Gastrocnemius medialis (tissue), 4 donors: ENCODE measurements around the gene DSCAML1. TPM values are rescaled to one million over a fixed set of nuclear protein-coding genes. Genes with fewer than 3 reads are reported as not detected.

ENCODE experiments used
- ATAC-seq, 2 donors: fragments of 150-250 bp; one replicate each; pipeline ENCODE4 v1.9.1; 2016
- DNase-seq, 2 donors: peaks; one replicate each; pipeline ENCODE4 v3.0.0-alpha.2; 2019
- H3K27ac ChIP-seq, 4 donors: fragments of 200-600 bp; sonication (generic); 1 replicate in 1 of 4; 2 replicates in 3 of 4; pipeline ENCODE4 v1.5.1; 2016 to 2018; ENCODE audit warnings: mild to moderate bottlenecking in 2 of 4, moderate library complexity in 1 of 4
- H3K27me3 ChIP-seq, 3 donors: fragments of 200-600 bp; sonication (generic) in 2 of 3; 1 replicate in 1 of 3; 2 replicates in 2 of 3; pipeline versions ENCODE4 v1.5.1 to v1.6.0; 2016 to 2019; ENCODE audit warnings: mild to moderate bottlenecking in 1 of 3, moderate library complexity in 1 of 3
- H3K36me3 ChIP-seq, 2 donors: fragments of 200-600 bp; sonication (generic) in 1 of 2; one replicate each; pipeline ENCODE4 v1.5.1; 2017 to 2018
- H3K4me1 ChIP-seq, 2 donors: fragments of 200-600 bp; sonication (generic) in 1 of 2; one replicate each; pipeline ENCODE4 v1.5.1; 2016 to 2017; ENCODE audit warnings: mild to moderate bottlenecking in 2 of 2
- H3K4me3 ChIP-seq, 4 donors: fragments of 200-600 bp; sonication (generic) in 3 of 4; 1 replicate in 1 of 4; 2 replicates in 3 of 4; pipeline ENCODE4 v1.5.1; 2016 to 2019; ENCODE audit warnings: mild to moderate bottlenecking in 2 of 4
- H3K9me3 ChIP-seq, 3 donors: fragments of 200-600 bp; sonication (generic) in 2 of 3; 1 replicate in 1 of 3; 2 replicates in 2 of 3; pipeline ENCODE4 v1.5.1; 2016 to 2019
- CTCF ChIP-seq, 5 experiments: fragments of 450-650 bp in 3 of 5; fragments of 200-600 bp in 2 of 5; sonication (generic) in 2 of 5; IDR thresholded peaks in 4 of 5; conservative IDR thresholded peaks in 1 of 5; 1 replicate in 4 of 5; 2 replicates in 1 of 5; pipeline ENCODE4 v1.5.1; 2016 to 2019; ENCODE audit warnings: antibody characterized with exemption in 5 of 5, mild to moderate bottlenecking in 3 of 5, moderate library complexity in 3 of 5
- POLR2A ChIP-seq, 2 donors: fragments of 450-650 bp; IDR thresholded peaks; one replicate each; pipeline ENCODE4 v1.6.1; 2017; ENCODE audit warnings: antibody characterized with exemption in 2 of 2, mild to moderate bottlenecking in 2 of 2, moderate library complexity in 2 of 2
- in situ Hi-C, 4 donors: fragments of 200-750 bp; cut with MboI; loops; one replicate each; pipeline versions ENCODE4 v1.15.0 to v1.8.0; 2017; ENCODE audit warnings: low sequenced_read_pairs in 4 of 4
- intact Hi-C: fragments of 100-400 bp; cut with DNase I; formaldehyde crosslinking; loops from one replicate; pipeline ENCODE4 v1.15.1; 2023; ENCODE audit warnings: low total_unique reads
- total RNA-seq, 4 donors: library from RNA; depleted of rRNA; stranded (reverse); fragments of >200 nt; gene quantifications; one replicate each; pipeline versions ENCODE4 v1.1.0 to v1.2.3, GENCODE V29; 2016

The DSCAML1 gene
- total RNA-seq, 4 donors from 2014 or later = 0.05 to 0.15 (median 0.07) TPM

DNA sequence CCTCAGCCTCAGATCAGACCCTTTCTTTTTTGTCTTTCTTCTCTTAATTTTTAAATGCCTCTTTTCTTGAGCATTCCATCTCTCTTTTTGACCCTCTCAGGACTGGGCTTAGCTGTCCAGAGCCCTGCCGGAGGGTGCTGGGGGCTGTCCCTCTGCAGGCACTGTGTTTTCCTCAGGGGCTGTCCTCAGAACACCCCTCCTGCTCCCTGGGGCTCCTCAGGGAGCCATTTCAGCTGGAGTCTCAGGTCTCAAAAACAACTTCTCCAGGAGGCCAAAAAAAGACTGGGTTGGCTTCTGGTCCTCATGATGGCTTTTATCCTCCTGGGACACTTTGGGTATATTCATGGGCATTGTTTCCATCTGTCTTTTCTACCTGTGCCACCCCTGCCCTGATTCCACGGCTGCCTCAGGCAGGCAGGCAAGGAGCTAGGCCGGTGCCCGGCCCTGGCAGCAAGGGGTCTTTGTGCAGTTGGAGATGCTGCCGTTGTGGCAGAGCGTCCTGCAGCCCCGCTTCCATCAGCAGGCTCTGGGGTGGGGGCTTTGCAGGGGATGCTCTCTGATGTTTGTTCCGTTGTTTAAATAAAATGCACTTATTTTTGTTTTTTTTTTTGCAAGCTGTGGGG, 384.3 kb downstream of the DSCAML1 start:
- TF ChIP-seq CTCF (IDR thresholded peaks at IDR 0.05 in 4 of 5, conservative IDR thresholded peaks at IDR 0.05 in 1 of 5) (no peak), POLR2A (IDR thresholded peaks at IDR 0.05) (no peak)
- intact Hi-C loops = no loop called here
- no peaks in the 10 kb centered on the region for H3K9me3 ChIP-seq
- no peak overlapping the region for H3K4me3 ChIP-seq
- H3K4me1 ChIP-seq = no peaks in the 10 kb centered on the region
- ATAC-seq (no peak), DNase-seq (no peak)
- no peak overlapping the region for H3K27ac ChIP-seq
- in situ Hi-C loops = no loop called here
- peaks cover 0 to 10% of the 10 kb centered on the region in 2 donors for H3K36me3 ChIP-seq
- H3K27me3 ChIP-seq = no peaks in the 10 kb centered on the region

GRCh38 chr11:117412176-117412575, 384.8 kb downstream of the DSCAML1 start:
- H3K4me1 ChIP-seq = no peaks in the 10 kb centered on the region
- H3K9me3 ChIP-seq = no peaks in the 10 kb centered on the region
- intact Hi-C loops = no loop called here

GRCh38 chr11:117411736-117412135, 385.3 kb downstream of the DSCAML1 start:
- H3K9me3 ChIP-seq = no peaks in the 10 kb centered on the region
- H3K4me3 ChIP-seq = no peak overlapping the region
- in situ Hi-C loops (no loop called here), intact Hi-C loops (no loop called here)
- H3K27me3 ChIP-seq = no peaks in the 10 kb centered on the region
- peaks cover 0 to 10% of the 10 kb centered on the region in 2 donors for H3K36me3 ChIP-seq
- no peak for TF ChIP-seq POLR2A (IDR thresholded peaks at IDR 0.05)
- TF ChIP-seq CTCF (IDR thresholded peaks at IDR 0.05 in 4 of 5, conservative IDR thresholded peaks at IDR 0.05 in 1 of 5) = no peak
- H3K4me1 ChIP-seq = no peaks in the 10 kb centered on the region
- DNase-seq = no peak
- no peak for ATAC-seq
- no peak overlapping the region for H3K27ac ChIP-seq

More at GRCh38 chr11:117412176-117412575, 384.8 kb downstream of the DSCAML1 start:
- Histone ChIP-seq H3K4me3 (no peak overlapping the region), H3K36me3 (peaks cover 0 to 10% of the 10 kb centered on the region in 2 donors), H3K27ac (no peak overlapping the region), H3K27me3 (no peaks in the 10 kb centered on the region)
- ATAC-seq (no peak), DNase-seq (no peak)
- TF ChIP-seq CTCF (IDR thresholded peaks at IDR 0.05 in 4 of 5, conservative IDR thresholded peaks at IDR 0.05 in 1 of 5) (no peak), POLR2A (IDR thresholded peaks at IDR 0.05) (no peak)
- in situ Hi-C loops = no loop called here

DNA sequence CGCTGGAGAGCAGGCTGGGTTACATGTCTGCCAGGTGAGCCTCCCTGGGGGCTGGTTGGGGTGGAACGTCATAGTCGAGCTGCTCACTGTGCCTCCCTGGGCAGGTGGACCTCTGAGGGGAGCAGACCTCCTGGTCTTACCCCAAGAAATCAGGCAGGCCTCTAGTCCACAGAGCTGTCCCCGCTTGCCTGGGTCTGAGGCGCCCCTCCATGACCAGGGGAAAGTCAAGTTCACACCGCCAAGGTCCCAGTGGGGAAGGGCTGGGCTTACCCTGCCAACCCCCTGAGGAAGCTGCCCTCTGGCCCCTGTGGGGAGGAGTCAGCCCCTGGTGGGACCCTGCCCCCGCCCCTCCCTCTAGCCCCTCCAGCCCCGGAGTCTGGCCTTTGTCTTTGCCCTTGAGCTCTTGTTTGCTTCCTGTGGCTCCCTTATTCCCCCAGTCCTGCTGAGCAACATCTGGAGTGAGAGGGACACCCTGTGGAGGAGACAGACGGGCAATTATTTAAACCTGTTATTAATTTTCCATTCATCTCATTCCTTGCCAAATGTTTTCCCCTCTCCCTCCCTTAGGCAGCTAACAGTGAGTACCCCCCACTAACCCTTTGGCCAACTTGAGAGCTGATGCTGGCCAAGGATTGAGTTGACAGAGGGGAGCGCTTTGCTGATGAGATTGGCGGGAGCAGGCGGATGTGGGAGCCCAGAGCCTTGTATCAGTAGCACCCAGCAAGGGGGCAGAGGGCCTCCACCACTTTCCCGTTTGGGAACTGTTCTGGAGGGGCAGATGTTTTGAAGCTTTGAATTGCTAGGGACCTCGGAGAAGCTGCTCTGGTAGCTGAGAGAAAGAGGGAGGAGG, 385.9 kb downstream of the DSCAML1 start:
- in situ Hi-C loops = no loop called here
- ATAC-seq (no peak), DNase-seq (no peak)
- no peak overlapping the region for H3K4me3 ChIP-seq
- H3K27me3 ChIP-seq = no peaks in the 10 kb centered on the region
- intact Hi-C loops = no loop called here
- no peak overlapping the region for H3K27ac ChIP-seq
- H3K4me1 ChIP-seq = no peaks in the 10 kb centered on the region
- H3K36me3 ChIP-seq = peaks cover 0 to 12% of the 10 kb centered on the region in 2 donors
- TF ChIP-seq CTCF (IDR thresholded peaks at IDR 0.05 in 4 of 5, conservative IDR thresholded peaks at IDR 0.05 in 1 of 5) = no peak
- no peak for TF ChIP-seq POLR2A (IDR thresholded peaks at IDR 0.05)
- H3K9me3 ChIP-seq = no peaks in the 10 kb centered on the region
